Ammon's horn (tissue), 1 donor: ENCODE data around the gene PGF.

Experiments used
- DNase-seq: peaks from one replicate; pipeline ENCODE4 v3.0.0-alpha.2; 2016; ENCODE audit warnings: low spot score

Gene PGF

DNA sequence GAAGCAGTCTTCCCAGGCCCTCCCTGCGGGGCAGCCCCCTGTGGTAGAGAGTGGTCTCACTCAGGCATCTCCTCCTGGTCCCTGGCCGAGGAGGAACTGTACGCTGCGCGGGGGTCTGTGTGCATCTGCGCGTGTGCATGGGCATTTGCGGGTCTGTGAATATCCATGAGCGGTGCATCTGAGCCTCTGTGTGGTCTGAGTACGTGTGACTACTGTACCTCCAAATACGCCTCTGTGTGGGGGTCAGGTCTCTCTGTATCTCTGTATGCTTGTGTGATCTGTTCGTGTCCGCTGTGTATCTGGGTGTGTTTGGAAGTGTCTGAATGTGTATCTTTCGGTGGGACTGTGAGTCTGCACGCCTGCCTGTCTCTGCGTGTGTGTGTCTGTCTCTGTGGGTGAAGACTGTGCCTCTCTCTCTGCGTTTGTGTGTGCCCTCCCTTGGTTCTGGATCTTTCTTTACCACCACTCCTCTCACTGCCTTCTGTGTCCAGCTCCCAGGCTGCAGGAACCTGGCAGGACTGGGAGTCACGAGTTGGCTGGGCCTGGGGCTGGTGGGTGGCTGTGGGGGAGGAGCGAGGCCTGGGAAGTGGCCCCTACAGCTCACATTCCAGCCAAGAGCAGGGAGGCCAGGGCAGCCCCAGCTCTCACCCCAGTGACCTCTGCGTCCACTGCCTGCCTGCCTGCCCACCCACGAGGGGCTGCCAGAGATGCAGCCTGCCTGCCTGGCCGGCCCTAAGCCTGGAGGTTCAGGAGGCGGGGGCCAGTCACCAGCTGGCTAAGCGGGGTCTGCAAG, 1.1 kb upstream of the PGF start:
- DNase-seq = no peak

DNA sequence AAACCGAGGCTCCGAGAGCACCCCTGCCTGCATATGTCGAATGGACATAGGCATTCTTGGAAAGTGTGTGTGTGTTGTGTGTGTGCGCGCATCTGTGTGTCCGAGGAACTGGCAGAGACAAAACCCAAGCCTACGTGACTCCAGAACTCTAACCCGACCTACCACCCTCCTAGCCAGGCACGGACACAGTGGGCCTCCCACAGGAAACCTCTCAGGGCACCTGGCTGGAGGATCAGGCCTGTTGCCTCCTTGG, 556 bp upstream of the PGF start:
- no peak for DNase-seq

DNA sequence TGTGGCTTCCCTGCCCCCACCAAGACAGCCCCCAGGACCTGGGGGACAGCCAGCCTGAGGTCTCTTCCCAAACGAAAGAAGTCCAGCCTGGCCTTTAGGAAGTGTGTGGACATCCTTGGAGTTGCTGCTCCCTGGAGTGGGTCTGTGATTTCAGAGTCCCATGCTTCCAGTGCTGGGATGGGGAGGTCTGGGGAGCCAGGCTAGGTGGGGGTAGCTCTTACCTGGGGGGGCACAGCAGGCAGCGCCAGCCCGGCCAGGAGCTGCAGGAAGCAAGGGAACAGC, 509 bp downstream of the PGF start:
- DNase-seq = no peak

DNA sequence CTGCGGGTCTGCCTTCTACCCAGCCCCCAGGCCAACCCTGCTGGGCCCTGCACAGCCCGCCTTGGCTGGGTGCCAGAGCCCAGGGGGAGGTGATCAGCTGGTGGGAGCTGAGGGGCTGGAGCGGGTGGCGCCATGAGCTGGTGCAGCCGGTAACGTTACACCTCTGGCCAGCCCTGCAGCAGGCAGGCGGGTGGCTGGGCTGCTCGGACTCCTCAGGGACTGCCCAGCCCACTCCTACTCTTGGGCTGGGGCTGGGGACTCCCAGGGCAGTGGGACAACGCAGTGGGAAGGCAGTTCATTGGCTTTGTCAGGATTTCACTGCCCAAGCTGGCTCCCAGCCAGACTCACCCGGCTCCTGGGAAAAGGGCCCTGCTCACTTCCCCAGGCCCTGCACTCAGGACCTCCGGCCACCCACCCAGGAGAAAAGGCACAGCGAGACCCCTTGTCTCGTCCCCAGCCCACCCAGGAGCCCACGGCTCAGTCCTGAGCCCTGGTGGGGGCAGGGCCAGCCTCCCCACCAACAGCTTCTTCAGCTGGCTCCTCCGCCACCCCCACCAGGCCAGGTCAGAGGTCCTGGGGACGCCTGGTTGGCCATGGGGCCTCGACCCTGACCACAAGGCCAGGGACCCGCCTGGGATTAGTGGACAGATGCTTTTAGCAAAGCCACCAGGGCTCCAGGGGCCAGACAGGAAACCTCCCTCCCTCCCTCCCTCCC, 1.0 kb downstream of the PGF start:
- no peak for DNase-seq

- DNase-seq = no peak
Observed at GRCh38 chr14:74953686-74954085, 1.7 kb downstream of the PGF start.

DNA sequence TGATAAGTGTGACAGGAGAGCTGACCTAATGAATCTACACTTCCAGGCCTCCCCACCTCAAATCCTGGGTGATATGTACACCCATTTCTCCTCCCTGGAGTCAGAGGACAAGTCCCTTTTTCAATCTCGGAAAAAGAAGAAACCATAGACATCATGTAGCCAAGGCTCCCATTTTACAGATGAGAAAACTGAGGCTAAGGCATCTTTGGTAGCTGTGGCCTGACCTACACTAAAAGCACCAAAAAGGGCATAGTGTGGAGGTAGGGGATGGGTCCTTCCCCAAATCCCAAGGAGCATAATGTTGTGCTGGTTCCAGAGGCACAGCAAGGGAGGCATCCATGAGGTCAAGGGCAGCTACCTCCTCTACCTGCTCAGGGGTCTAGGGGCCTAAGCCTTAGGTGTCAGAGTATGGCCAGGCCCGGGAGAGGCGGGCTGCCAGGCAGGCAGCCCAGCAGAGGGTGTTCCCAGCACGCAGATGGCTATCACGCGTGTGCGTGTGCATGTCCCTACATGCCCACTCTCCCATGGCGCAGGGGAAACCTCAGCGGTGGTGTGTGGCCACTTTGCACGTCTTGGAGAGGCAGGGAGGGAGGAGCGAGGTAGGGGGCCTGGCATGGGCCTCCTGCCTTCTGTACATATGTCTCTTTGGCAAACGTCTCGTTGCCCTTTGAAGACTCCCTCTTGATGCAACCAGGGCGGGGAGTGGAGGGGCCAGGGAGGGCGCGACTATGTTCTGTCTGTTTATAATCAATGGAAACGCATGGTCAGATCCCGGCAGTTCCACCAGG, 2.5 kb downstream of the PGF start:
- no peak for DNase-seq

- no peak for DNase-seq
Observed at GRCh38 chr14:74952180-74952665, 3.2 kb downstream of the PGF start.

DNA sequence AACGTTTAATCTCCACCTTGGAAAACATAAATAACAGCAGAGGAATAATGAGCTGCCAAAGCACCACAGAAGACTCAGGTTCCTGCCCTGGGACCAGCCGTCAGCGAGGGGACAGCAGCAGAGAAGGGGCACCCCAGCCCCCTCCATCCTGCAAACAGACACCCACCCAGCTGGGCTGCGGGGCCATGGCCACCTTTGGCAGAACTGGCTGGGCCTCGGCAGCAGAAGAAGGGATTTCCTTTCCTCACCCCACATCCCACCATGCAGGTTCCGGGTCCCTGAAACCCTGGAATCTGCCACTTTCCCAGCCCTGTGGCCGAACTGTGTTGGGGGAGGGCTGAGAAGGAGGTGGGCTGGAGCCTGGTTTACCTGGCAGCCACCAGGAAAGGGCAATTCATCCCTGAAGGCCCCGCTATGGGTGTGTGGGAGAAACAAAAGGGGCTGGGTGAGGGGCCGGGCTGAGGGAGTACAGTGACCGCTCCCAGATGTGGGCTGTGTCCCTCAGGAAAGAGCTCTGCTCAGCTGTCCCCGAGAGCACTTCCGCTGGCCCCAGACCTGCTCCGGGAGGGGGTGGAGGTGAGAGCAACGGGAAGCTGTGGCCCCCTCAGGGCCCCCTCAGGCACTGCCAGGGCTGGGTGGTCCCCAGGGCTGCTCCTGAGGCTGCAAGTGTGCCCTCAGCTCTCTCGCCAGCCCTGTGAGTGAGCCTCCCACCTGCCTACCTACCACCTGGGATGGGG, 3.8 kb downstream of the PGF start:
- no peak for DNase-seq

GRCh38 chr14:74950795-74951442, 4.5 kb downstream of the PGF start:
- no peak for DNase-seq

DNA sequence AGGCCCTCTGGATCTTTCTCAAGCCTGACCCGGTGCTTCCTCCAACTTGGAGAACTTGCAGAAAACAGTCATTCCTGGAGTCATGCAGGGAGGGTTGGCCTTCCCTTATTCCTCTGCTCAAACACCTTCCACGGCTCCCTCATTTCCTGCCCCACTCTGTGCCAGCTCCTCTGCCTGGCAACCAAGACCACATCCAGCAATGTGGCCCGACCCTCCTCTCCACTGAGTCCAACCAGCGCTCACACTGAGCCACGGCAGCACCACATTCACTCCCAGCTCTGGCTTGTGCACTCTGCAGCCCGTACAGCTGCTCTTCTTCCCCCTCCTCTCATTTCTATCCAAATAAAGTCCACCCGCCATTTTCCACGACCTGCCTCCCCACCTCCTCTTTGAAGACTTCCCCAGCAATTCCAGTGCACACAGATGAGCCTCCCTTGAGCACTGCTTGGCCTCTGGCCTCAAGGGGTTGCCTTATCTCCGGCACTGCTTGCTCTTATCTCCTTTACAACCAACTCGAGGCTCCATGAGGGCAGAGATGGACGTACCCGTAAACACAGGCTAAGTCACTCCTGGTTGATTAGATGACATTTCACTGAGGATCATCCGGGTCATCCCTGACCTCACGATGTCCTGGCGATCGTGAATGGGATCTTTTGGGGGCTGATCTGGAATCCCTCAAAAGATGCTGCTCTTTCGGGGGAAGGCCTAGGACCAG, 5.4 kb downstream of the PGF start:
- no peak for DNase-seq

- no peak for DNase-seq
Observed at GRCh38 chr14:74949191-74949601, 6.2 kb downstream of the PGF start.

- DNase-seq = no peak
Observed at GRCh38 chr14:74948228-74949175, 6.9 kb downstream of the PGF start.

- DNase-seq = no peak
Observed at GRCh38 chr14:74947353-74948227, 7.8 kb downstream of the PGF start.

DNA sequence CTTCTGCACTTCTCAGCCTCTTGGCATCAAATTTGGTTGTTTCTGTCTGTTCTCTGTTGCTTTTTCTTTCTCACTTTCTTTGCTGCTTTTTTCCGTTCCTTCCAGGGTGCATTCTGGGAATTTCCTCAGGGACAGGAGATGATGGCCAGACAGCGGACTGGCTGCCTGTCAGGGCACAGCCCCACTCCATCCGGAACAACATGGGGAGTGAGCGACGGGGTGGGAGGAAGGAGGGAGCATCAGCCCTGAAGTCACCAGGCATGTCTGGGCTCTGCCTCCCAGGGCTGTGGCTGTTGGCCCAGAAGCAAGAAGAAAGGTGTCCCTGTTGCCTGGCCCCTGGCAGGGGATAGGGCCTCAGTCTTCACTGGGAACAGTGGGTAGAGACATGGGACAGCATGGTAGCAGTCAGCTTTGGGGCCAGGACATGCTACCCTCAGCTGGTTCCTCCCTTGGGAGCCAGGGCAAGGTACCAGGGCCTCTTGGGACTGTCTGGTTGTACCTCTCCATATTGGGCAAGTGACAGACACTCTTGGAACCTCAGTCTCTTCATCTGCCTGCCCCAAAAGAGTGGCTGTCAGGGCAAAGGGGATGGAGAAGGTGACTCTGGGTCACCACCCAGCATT, 8.6 kb downstream of the PGF start:
- DNase-seq = no peak

DNA sequence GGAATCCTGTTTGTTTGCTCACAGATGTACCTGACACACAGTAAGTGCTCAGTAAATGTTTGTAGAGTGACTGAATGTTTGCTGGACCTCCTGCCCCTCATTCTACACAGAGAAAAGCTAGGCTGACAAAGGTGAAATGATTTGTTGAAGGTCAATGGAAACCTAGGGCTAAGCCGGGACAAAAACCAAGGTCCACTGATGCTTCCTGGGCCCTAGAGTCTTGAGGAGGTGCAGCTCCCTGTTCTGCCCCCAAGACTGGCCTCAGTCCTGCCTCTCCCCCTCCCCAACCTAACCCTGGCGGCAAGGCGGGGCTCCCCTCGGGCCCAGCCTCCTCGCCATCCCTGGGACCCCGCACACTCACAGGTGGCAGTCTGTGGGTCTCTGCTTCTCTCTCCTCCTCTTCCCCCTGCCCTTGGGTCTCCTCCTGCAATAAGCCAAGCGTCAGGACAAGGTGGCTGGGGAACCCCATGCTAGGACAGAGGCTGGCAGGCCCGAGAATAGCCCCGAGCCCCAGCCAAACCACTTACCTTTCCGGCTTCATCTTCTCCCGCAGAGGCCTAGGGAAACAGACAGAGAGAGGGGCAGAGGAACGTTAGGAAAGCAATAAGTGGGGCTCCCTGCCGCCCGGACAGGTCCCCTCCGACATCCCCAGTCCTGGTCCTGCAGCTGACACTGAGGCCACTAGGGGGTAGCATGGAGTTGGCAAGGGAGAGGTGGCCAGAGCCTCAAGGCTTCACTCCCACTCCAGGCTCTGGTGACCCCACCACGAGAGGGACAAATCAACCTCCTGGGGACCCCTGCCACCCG, 9.3 kb downstream of the PGF start:
- DNase-seq = peak; percentile 87

DNA sequence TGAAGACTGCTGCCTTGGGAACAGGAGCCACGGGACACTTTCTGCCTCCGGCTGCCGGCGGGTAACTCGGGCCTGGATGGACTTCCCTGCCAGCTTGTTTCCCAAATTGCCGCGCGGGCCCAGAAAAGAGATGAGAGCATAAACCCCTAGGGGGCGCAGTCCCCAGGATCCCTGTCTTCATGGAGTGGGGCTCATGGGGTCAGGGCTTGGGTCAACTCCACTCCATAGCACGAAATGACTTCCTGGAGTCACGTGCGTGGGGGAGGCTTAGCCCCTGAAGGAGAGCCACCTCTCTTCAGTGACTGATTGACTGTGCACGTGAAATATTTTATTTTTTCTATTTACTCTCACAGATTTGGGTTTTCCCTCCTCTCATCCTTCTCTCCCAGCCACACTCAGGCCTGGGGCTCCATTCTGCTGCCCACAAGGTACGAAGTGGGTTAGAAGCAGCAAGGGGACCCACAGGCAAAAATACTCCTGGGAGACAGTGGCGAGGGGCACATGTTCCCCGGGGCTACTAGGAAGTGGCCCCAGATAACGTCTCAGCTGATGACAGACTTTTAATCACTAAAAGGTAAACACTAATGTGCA, 10.0 kb downstream of the PGF start:
- no peak for DNase-seq

DNA sequence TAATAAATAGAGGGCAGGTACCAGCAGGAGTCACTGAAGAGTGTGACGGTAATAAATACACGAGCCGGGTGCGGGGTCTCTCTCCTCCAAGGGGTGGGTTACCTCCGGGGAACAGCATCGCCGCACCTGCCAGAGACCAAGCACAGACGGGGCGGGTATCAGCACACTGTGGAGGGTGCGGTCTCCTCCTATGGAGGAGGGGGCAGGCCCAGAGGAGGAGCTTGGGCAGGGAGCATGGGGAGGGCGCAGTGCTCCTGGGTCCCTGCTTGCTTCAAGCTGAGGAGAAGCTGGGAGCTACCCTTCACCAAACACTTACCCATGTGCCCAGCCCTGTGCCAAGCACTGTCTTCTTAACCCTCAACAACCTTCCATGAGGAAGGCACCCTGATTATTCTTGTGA, 12.8 kb downstream of the PGF start:
- no peak for DNase-seq
